Stimulated activated CD4-positive, alpha-beta T cell treated with anti-CD3 and anti-CD28 coated beads, Interleukin-1b, Interleukin-23, amount 100 ng/mL, for 1 hour (primary cell): ENCODE data around the gene CIAPIN1.

Experiments
- DNase-seq, 2 donors: peaks; one replicate each; pipeline ENCODE4 v3.0.0-alpha.2; 2020; ENCODE audit warnings: low read depth in 2 of 2

The CIAPIN1 gene

DNA sequence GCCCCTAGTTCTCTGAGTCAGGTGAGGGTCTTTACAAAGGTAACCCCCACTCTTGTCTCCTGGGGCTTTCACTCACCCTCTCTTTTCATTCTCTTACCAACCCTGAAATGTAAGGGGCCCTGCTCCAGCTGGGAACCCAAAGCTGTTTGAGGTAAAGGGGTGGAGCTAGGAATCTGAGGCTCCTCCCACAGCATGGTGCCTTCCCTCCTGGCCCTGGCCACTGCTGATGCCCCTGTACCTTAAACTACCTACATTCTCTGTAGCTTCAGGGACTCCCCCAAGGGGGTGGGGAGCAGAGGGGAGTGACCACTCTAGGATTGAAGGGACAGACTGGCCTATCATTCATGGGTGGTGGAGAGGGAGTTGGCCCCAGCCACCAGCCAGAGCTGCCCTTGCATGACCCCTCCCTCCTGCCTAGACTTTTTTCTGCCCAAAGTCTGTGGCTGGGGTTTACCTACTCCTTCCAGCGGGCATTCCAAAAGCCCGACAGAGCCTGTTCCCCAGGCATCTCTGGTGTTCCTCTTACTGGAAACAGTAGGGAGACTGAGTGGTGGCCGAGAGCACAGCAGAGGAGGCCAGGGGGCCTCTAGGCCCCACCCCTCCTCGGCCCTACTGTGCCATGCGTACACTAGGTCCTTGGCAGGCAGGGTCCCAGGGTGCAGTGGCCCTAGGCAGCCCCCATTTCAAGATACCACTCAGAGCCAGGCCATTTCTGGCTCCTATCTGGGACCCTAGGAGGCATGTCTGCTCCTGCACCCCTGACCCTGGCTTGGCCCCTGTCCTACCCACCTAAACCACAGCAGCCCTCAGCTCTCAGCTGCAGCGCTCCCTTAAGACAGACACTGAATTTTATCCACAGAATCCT, 29.6 kb upstream of the CIAPIN1 start:
- DNase-seq, result no peak

GRCh38 chr16:57475711-57476339, 28.6 kb upstream of the CIAPIN1 start:
- peak; percentile 7 to 47 for DNase-seq

GRCh38 chr16:57474671-57475661, 27.8 kb upstream of the CIAPIN1 start:
- no peak for DNase-seq

DNA sequence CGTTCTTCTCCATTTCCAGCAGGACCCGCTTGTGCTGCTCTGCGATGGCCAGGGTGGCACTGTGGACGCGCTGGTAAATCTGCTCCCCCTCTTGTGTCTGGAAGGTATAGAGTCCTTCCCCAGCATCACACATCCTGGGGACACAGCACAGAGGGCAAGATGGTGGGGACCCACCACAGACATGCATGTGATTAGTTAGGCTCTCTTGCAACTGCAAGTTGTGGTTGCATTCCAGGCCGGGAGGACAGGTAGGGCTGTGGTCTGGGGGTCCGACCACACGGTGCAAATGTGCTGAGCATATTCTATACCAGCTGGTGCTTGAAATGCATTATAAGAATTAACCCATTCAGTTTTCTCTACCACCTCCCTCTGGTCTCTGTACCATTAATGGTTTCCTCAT, 26.7 kb upstream of the CIAPIN1 start:
- DNase-seq, result no peak

DNA sequence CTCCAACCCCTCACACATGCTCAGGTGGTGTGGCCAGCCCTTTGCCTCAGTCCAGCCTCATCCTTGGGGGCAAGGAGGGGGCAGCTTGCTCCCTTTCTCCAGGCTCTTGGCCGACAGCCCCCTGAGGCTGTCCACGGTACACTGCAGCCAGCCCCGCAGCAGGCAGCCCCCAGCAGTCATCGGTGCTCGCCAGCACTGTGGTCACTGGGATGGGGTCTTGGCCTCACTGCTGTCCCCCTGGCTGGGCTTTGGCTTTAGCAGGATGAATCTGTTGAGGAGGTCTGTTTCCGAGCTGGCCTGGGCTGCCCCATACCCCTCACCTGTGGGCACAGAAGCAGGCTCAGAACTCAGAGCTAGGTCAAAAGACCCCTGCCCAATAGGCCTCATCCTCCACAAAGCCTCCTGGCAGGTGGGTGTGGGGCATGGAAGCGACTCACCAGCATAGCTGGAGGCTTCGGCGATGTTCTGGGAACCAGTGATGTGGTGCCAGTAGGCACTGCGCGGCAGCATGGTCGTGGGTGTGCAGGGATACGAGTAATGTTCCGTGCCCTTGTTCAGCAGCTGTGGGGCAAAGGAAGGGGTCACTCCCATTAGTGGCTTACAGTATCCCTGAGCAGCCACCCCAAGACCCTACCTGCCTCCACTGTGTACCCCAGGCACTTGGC, 26.1 kb upstream of the CIAPIN1 start:
- DNase-seq, result no peak

DNA sequence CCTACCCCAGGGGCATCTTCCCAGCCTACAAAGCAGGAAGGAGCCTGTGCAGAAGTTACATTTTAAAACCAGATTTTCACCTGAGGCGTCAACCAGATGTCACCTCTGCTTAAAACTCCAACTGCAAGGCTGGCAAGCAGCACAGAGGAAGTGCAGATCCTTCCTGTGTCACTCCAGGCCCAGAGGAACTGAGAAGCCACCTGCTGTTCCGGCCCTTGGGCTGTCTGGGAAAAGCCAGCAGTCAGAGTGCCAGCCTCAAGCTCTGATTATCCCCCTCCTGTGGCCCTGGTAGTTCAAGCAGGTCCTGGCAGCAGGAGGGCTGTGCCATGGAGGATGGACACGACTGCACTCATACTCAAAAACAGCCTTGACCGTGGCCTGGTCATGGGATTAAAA, 25.5 kb upstream of the CIAPIN1 start:
- no peak for DNase-seq

GRCh38 chr16:57471852-57472664, 24.9 kb upstream of the CIAPIN1 start:
- no peak for DNase-seq

- DNase-seq, result no peak
Measured at GRCh38 chr16:57471209-57471608, 24.0 kb upstream of the CIAPIN1 start.

GRCh38 chr16:57470711-57471110, 23.5 kb upstream of the CIAPIN1 start:
- no peak for DNase-seq

DNA sequence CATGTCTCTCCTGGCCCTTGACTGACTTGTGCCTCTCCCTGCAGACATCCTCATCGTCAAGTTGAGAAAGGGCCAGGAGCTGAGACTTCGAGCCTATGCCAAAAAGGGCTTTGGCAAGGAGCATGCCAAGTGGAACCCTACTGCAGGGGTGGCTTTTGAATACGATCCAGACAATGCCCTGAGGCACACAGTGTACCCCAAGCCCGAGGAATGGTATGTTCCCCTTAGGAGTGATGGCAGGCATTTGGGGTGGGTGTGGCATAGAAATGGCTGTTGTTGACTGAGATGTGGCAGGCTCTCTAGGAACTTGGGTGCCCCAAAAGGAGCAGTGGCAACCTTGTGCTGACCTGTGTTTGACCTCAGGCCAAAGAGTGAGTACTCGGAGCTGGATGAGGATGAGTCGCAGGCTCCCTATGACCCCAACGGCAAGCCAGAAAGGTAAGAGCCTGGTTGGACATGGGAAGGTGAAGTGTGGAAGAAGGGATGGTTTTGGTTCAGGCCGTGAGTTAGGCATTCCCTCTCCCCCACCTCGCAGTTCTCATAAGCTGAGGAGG, 22.8 kb upstream of the CIAPIN1 start:
- DNase-seq, result no peak

DNA sequence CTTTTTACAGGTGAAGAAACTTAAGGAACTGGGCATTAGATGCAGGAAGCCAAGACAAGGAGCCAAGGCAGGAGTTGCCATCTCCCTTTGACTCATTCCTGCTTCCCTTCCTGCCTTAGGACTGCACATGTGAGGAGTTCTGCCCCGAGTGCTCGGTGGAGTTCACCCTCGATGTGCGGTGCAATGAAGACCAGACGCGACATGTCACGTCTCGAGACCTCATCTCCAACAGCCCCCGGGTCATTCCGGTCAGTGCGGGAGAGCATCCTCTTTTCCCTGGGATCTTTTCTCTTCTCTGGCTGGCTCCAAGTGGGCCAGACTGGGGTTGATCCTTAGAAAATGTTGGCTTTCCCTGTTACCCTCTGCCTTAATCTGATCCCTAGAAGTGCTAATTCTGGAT, 21.9 kb upstream of the CIAPIN1 start:
- no peak for DNase-seq

DNA sequence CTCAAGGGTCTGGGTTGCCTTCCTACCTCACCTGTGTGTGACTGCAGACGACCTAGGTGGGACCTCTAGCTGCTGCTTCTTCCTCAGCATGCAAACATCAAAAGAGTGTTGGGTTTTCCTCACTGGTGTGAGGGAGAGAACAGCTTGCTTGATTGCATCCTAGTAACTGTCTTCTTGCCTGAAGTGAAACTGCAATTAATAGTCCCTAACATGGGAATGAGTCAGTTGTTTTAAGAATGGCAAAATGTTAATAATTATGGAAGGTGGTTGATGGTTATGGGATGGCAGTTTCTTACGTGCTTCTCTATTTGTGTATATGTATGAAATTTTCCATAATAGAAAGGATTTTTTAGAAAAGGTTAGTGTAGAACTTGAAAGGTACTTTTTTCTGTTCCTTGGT, 21.2 kb upstream of the CIAPIN1 start:
- no peak for DNase-seq

GRCh38 chr16:57464523-57464922, 17.3 kb upstream of the CIAPIN1 start:
- no peak for DNase-seq

DNA sequence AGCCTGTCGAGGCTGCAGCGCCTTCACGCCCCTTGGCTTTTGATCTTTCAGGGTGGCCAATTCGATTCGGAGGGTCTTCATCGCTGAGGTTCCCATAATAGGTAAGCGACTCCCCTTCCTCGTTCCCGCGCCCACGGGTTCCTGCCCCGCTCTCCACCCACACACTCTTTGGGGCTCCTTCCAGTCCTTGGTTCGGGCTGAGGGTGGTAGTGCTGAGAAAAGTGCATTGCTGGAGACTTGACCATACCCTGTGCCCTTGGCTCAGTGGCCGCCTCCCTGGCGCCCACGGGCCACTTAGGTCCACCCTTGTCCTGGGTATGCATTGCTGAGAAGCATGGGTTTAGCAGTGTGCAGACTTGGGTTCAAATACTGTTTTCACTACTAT, 15.8 kb upstream of the CIAPIN1 start:
- DNase-seq, result no peak

DNA sequence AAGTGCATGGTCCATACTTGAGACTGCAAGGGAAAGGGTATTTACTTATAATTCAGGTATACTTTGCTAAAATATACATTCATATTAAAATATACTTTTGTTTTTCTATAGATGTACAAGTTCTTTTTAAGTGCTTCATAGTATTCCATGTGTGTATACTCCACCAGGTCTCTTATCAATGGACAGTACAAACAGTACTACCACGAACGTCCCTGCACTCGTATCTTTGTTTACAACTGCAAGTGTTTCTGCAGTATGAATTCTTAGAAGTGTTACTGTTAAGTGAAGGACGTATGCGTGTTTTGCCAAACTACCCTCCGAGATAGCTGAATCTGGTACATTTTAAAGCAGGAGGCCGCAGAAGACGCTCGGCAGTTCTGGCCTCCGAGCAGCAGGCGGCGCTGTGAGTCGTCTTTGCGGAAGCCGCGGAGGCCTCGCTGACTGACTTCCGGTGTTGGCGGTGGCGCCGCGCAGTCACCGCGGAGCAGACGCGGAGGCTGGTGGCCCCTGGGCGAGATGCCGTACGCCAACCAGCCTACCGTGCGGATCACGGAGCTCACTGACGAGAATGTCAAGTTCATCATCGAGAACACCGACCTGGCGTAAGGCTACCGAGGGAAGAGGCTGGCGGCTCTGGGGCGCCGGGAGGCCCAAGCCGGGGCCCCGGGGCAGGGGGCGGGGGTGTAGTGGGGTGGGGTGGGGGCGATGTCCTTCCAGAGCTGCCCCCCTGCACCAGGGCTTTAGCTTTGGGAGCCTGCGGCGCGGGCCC, 15.2 kb upstream of the CIAPIN1 start, which contains the start of gene POLR2C:
Gene POLR2C (plus strand): TSS at position 471 of the 769 bp plus-strand sequence. CDS start 46 bp downstream, at position 517.
- peak; percentile 77 to 89 for DNase-seq

DNA sequence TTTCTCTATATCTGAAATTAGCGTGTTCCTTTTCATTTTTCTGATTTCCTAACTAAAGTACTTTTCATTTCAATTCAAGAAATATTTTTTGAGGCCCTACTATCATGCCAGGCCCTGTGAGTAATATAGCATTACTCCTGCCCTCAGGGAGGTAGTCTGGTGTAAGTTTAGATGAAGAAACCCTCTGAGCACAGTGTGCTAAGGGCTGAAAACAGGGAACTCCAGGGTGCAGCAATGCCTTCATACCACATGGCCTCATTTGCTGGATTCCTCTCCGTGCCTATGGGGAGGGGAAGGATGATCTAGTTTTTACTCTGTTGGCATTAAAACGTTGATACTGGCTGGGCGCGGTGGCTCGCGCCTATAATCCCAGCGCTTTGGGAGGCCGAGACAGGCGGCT, 4.8 kb upstream of the CIAPIN1 start:
- DNase-seq, result no peak

DNA sequence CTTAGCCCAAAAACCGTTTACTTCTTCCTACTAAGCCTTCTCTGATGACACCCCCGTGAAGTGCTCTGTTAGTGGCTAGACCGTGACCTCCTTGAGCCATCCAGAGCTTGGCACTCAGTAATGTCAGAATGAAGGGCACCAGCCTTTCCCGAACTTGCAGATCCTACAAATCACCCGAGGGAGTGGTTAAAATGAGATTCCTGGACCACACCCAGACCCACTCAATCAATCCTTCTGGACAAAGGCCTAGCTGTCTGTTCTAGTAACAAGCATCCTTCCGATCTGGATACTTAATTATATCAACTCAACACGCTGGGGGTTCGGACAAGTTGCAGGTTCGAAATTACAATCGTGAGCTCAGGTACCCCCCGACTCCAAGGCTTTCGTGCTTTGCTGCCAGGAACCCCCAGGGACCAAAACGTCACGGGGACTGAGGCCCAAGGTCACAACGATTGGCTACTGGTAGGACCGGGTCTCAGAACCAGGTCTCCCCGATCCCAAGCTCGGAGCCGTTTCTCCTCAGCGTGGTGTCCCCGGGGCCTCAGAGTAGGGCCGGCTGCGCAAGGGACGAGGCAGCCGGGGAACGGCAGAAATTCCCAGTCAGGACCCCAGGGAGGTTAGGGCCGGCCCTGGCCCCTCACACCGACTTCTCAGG, 527 bp downstream of the CIAPIN1 start:
- no peak for DNase-seq

DNA sequence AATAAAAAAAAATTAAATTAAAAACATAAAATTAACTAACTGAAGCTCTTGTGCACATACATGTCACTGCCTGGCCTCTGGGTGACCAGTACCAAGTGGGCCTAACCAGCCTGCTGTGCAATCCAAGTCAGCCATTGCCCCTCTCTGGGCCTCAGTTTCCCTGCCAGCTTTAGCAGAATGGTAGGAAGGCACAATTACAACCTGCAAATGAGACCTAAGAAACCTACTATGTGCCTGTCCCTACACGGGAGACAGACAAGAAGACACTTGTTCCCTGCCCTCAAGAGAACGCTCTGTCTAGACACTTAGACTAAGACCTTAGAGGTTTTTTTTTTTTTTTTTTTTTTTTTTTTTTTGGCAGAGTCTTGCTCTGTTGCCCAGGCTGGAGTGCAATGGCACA, 1.7 kb downstream of the CIAPIN1 start:
- no peak for DNase-seq

GRCh38 chr16:57444711-57445110, 2.5 kb downstream of the CIAPIN1 start:
- DNase-seq, result no peak
